Uterus (tissue), 4 donors: ENCODE data around the gene NOC4L. TPM values are rescaled to one million over a fixed set of nuclear protein-coding genes. Genes with fewer than 3 reads are reported as not detected.

ENCODE experiments used
- DNase-seq, 2 donors: peaks; one replicate each; pipeline ENCODE4 v3.0.0-alpha.2; 2019 to 2020
- H3K27ac ChIP-seq, 2 donors: fragments of 200-600 bp; sonication (generic); 1 replicate in 1 of 2; 2 replicates in 1 of 2; pipeline ENCODE4 v1.5.1; 2016 to 2018
- H3K27me3 ChIP-seq, 2 donors: fragments of 200-600 bp; sonication (generic); one replicate each; pipeline ENCODE4 v1.5.1; 2018 to 2019; ENCODE audit warnings: control low read depth in 1 of 2
- H3K36me3 ChIP-seq, 2 donors: fragments of 200-600 bp; sonication (generic); one replicate each; pipeline ENCODE4 v1.5.1; 2019; ENCODE audit warnings: control low read depth in 1 of 2
- H3K4me1 ChIP-seq, 2 donors: fragments of 200-600 bp; sonication (generic); one replicate each; pipeline ENCODE4 v1.5.1; 2018 to 2019; ENCODE audit warnings: control low read depth in 1 of 2
- H3K4me3 ChIP-seq, 2 donors: fragments of 200-600 bp; sonication (generic); 1 replicate in 1 of 2; 2 replicates in 1 of 2; pipeline ENCODE4 v1.5.1; 2018 to 2019; ENCODE audit warnings: mild to moderate bottlenecking in 1 of 2
- H3K9me3 ChIP-seq, 2 donors: fragments of 200-600 bp; sonication (generic); one replicate each; pipeline ENCODE4 v1.5.1; 2019; ENCODE audit warnings: control low read depth in 1 of 2
- POLR2A ChIP-seq, 2 donors: fragments of 450-650 bp; IDR thresholded peaks; one replicate each; pipeline ENCODE4 v1.6.1; 2016; ENCODE audit warnings: antibody characterized with exemption in 2 of 2, mild to moderate bottlenecking in 1 of 2, moderate library complexity in 1 of 2
- intact Hi-C: fragments of 100-400 bp; cut with DNase I; formaldehyde crosslinking; loops from one replicate; pipeline ENCODE4 v1.15.1; 2023; ENCODE audit warnings: low total_unique reads
- total RNA-seq, 4 donors: library from RNA; depleted of rRNA in 3 of 4; stranded (reverse); fragments of >200 nt in 3 of 4; gene quantifications; one replicate each; pipeline versions ENCODE4 v1.1.0 to v1.2.4, GENCODE V29; 2014 to 2023
- TF ChIP-seq, protein P1 (sequence below), 4 experiments: fragments of 200-600 bp in 2 of 4; fragments of 450-650 bp in 2 of 4; sonication (generic) in 2 of 4; IDR thresholded peaks; one replicate each; pipeline ENCODE4 v1.5.1; 2016 to 2019; ENCODE audit warnings: antibody characterized with exemption in 4 of 4, mild to moderate bottlenecking in 2 of 4, moderate library complexity in 1 of 4
- donor health status: DM: yes; HTN: yes; CAD: no.

NOC4L gene
- total RNA-seq, 4 donors from 2014 or later, result 9.4 to 15.4 TPM; not detected in 2

DNA sequence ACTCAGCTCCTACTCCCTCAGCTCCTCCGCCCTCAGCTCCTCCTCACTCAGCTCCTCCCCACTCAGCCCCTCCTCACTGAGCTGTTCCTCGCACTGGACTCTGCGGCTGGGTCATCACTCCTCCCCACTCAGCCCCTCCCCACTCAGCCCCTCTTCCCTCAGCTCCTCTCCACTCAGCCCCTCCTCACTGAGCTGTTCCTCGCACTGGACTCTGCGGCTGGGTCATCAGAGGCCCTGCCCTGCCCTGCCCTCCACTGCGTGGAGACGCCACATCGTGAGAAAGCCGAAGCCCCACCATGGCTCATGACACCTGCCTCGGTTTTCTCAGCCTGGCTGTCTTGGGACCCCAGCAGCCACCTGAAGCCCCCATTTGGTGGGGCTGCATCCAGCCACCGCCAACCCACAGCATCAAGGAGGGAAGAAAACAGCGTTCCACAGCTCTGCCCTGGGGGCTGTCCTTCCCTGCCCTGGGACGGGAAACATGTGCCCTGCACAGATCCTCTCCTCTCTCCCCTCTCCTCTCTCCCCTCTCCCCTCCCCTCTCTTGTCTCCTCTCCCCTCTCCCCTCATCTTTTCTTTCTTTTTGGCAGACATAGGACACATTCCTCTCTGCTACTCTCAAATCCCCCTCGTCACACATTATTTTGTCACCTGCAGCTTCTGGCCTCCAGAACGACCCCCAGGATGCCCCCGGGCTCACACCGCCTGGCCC, 17.7 kb downstream of the NOC4L start:
- H3K27me3 ChIP-seq, result peaks cover 0 to 2% of the 10 kb centered on the region in 2 donors
- intact Hi-C loops, result no loop called here
- no peaks in the 10 kb centered on the region for H3K4me1 ChIP-seq
- H3K4me3 ChIP-seq, result no peak overlapping the region
- no peaks in the 10 kb centered on the region for H3K36me3 ChIP-seq
- DNase-seq, result no peak
- no peaks in the 10 kb centered on the region for H3K9me3 ChIP-seq
- TF ChIP-seq, protein P1, sequence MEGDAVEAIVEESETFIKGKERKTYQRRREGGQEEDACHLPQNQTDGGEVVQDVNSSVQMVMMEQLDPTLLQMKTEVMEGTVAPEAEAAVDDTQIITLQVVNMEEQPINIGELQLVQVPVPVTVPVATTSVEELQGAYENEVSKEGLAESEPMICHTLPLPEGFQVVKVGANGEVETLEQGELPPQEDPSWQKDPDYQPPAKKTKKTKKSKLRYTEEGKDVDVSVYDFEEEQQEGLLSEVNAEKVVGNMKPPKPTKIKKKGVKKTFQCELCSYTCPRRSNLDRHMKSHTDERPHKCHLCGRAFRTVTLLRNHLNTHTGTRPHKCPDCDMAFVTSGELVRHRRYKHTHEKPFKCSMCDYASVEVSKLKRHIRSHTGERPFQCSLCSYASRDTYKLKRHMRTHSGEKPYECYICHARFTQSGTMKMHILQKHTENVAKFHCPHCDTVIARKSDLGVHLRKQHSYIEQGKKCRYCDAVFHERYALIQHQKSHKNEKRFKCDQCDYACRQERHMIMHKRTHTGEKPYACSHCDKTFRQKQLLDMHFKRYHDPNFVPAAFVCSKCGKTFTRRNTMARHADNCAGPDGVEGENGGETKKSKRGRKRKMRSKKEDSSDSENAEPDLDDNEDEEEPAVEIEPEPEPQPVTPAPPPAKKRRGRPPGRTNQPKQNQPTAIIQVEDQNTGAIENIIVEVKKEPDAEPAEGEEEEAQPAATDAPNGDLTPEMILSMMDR (IDR thresholded peaks at IDR 0.05), result no peak
- TF ChIP-seq POLR2A (IDR thresholded peaks at IDR 0.05), result no peak
- H3K27ac ChIP-seq, result no peak overlapping the region

DNA sequence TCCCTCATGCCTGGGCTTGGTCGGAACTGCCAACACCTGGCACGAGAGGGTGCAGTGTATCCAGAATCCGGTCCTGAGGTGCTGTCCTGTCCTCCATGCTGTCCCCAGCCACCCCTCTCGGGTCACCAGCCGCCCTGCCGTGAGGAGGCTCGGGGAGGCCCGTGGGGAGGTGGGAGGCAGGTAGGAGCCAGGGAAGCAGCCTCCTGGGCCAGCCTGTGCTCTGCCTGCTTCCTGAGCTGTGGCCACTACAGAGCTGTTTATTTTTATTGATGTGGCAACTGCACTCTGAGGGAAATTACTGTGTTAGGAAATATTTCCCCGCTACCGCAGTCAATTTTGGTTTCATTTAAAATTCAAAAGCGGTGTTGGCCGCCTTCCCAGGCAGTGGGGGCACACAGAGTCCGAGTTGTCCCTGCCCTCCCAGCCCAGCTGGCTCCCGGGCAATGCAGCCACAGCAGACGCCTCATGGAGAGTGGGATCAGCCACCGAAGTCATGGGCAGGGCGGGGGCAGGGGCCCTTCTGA, 18.3 kb downstream of the NOC4L start:
- TF ChIP-seq POLR2A (IDR thresholded peaks at IDR 0.05), result no peak
- TF ChIP-seq, protein P1 (IDR thresholded peaks at IDR 0.05), result no peak
- intact Hi-C loops, result no loop called here
- H3K4me1 ChIP-seq, result no peaks in the 10 kb centered on the region
- H3K36me3 ChIP-seq, result no peaks in the 10 kb centered on the region
- peaks cover 0 to 2% of the 10 kb centered on the region in 2 donors for H3K27me3 ChIP-seq
- no peak overlapping the region for H3K27ac ChIP-seq
- no peak for DNase-seq
- no peaks in the 10 kb centered on the region for H3K9me3 ChIP-seq
- no peak overlapping the region for H3K4me3 ChIP-seq

DNA sequence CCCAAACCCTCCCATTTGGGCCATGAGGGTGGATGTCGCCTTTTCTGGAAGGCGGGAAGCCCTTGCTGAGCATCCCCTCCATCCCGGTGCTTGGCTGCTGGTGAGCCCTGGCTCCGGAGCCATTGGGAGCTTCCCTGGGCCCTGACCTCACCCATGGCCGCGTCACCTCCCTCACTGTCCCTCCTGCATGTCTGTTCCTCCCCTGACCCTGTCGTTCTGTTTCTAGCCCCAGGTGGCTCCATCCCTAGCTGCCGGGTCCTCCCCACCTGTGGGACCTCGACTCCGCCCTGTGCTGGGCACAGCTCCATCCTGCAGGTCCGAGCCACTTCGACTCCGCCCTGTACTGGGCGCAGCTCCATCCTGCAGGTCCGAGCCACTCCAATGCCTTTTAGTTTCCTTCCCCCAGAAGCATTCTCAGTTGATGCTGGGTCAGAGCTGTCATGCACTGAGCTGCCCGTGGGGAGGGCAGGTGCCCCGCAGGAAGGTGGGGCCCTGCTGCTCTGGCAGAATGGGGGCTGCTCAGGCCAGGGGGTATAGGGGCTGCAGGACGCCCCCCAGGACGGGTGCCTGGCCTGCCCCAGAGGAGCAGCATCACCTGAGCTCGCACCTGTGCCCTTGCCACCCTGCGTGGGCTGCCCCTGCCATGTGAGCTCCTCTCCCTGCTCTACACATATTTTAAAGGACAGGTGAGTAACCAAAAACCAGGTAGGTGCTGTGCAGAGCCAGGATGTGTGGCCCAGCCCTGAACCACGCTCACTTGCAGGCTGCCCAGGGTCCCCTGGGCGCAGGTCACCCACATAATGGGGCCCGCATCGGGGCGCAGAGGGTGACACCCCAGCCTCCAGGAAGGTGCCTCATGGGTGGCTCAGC, 19.0 kb downstream of the NOC4L start:
- TF ChIP-seq, protein P1 (IDR thresholded peaks at IDR 0.05), result no peak
- TF ChIP-seq POLR2A (IDR thresholded peaks at IDR 0.05), result no peak

DNA sequence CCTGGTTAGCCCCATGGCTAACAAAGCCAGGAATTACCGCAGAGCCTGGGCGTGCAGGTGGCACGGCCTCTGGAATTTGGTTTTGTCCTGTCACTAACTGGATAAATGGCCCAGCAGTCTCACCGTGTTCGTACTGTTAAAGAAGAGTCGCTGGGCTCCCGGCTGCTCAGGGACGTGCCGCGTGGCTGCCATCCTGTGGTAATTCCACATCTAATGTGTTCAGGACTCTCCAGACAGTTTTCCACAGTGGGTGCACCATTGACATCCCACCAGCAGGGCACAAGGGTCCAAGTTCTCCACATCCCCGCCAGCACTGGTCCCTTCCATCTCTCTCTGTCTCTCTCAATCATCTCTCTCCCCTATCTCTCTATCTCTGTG, 19.6 kb downstream of the NOC4L start:
- intact Hi-C loops, result no loop called here
- H3K27me3 ChIP-seq, result peaks cover 0 to 2% of the 10 kb centered on the region in 2 donors
- no peak for TF ChIP-seq POLR2A (IDR thresholded peaks at IDR 0.05)
- TF ChIP-seq, protein P1 (IDR thresholded peaks at IDR 0.05), result no peak
- H3K27ac ChIP-seq, result no peak overlapping the region
- H3K9me3 ChIP-seq, result no peaks in the 10 kb centered on the region
- H3K4me3 ChIP-seq, result no peak overlapping the region
- H3K36me3 ChIP-seq, result no peaks in the 10 kb centered on the region
- no peaks in the 10 kb centered on the region for H3K4me1 ChIP-seq
- no peak for DNase-seq

More for the DNA sequence above, 19.0 kb downstream of the NOC4L start:
- no peaks in the 10 kb centered on the region for H3K9me3 ChIP-seq
- peaks cover 0 to 2% of the 10 kb centered on the region in 2 donors for H3K27me3 ChIP-seq
- intact Hi-C loops, result no loop called here
- no peak overlapping the region for H3K27ac ChIP-seq
- H3K4me3 ChIP-seq, result no peak overlapping the region
- H3K36me3 ChIP-seq, result no peaks in the 10 kb centered on the region
- no peaks in the 10 kb centered on the region for H3K4me1 ChIP-seq
- no peak for DNase-seq

DNA sequence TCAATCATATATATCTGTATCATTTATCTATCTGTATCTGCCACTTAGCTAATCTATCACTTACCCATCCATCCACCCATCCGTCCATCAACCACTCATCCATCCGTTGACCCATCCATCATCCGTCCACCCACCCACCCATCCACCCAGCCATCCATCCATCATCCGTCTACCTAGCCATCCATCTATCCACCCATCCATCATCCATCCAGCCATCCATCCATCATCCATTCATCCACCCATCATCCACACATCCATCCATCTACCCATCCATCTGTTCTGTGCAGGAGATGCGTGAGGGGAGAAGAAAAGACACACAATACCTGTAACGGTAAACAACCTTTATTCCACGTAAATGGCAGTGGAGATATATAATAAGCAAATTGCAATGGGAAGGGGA, 20.2 kb downstream of the NOC4L start:
- no peaks in the 10 kb centered on the region for H3K9me3 ChIP-seq
- intact Hi-C loops, result no loop called here
- H3K4me3 ChIP-seq, result no peak overlapping the region
- H3K27ac ChIP-seq, result no peak overlapping the region
- TF ChIP-seq, protein P1 (IDR thresholded peaks at IDR 0.05), result no peak
- TF ChIP-seq POLR2A (IDR thresholded peaks at IDR 0.05), result no peak
- peaks cover 0 to 2% of the 10 kb centered on the region in 2 donors for H3K27me3 ChIP-seq
- no peaks in the 10 kb centered on the region for H3K4me1 ChIP-seq
- no peaks in the 10 kb centered on the region for H3K36me3 ChIP-seq
- no peak for DNase-seq
